SK-N-SH (cell line): ENCODE measurements around the gene EXOSC3. TPM values are rescaled to one million over a fixed set of nuclear protein-coding genes. Genes with fewer than 3 reads are reported as not detected.
"Not testable (repeated sequence)": the region's sequence is repeated elsewhere in the genome, so short reads cannot be mapped to it uniquely, and the experiment has no call there.

Source experiments
- CTCF ChIA-PET: fragments of 300-600, 350-600 bp; formaldehyde crosslinking; extraction: SDS; loops from one replicate; lab custom pipeline; 2021; lab: Yijun Ruan, JAX
- POLR2A ChIA-PET: fragments of 350-600 bp; sonication (Branson Sonifier 250); formaldehyde crosslinking; extraction: SDS; loops from one replicate; lab custom pipeline; 2020; ENCODE audit warnings: antibody characterized with exemption, inconsistent platforms; lab: Yijun Ruan, JAX
- DNase-seq: peaks from one replicate; pipeline ENCODE4 v3.0.0; 2012
- H2AFZ ChIP-seq: fragments of 200-600 bp; sonication (generic); 2 replicates; pipeline ENCODE4 v1.8.1; 2016; ENCODE audit warnings: antibody characterized with exemption, mild to moderate bottlenecking, low read depth
- H3F3A ChIP-seq: fragments of 200-600 bp; sonication (generic); replicated peaks from 2 replicates; pipeline ENCODE3; 2016; ENCODE audit warnings: antibody characterized with exemption, mild to moderate bottlenecking; ENCODE audit not compliant: insufficient read depth
- H3K27ac ChIP-seq, 2 experiments: fragments of 200-500 bp in 1 of 2; fragments of 200-600 bp in 1 of 2; sonication (Bioruptor generic) in 1 of 2; sonication (generic), shearing (Covaris generic) in 1 of 2; 2 replicates each; pipeline versions ENCODE4 v1.5.1 to v1.6.1; 2014 to 2016; ENCODE audit warnings: low read depth in 2 of 2, inconsistent platforms in 1 of 2, low read length in 1 of 2, mild to moderate bottlenecking in 1 of 2, mixed read lengths in 1 of 2
- H3K27me3 ChIP-seq: fragments of 200-600 bp; sonication (generic), shearing (Covaris generic); 2 replicates; pipeline ENCODE4 v1.6.1; 2016; ENCODE audit warnings: mixed run types; ENCODE audit not compliant: insufficient read depth
- H3K36me3 ChIP-seq, 2 experiments: fragments of 200-500 bp in 1 of 2; fragments of 200-600 bp in 1 of 2; sonication (Bioruptor generic) in 1 of 2; sonication (generic) in 1 of 2; replicated peaks in 1 of 2; 2 replicates each; pipeline versions ENCODE3 to v1.5.1; 2014 to 2016; ENCODE audit warnings: low read length in 1 of 2, mild to moderate bottlenecking in 1 of 2; ENCODE audit not compliant: insufficient read depth in 2 of 2, control insufficient read depth in 1 of 2
- H3K4me1 ChIP-seq, 2 experiments: fragments of 200-500 bp in 1 of 2; fragments of 200-600 bp in 1 of 2; sonication (Bioruptor generic) in 1 of 2; sonication (generic), shearing (Covaris generic) in 1 of 2; 2 replicates each; pipeline versions ENCODE4 v1.5.1 to v1.6.1; 2014 to 2016; ENCODE audit warnings: low read depth in 1 of 2, low read length in 1 of 2, mixed run types in 1 of 2; ENCODE audit not compliant: insufficient read depth in 2 of 2, control insufficient read depth in 1 of 2
- H3K4me2 ChIP-seq: fragments of 200-600 bp; sonication (generic), shearing (Covaris generic); 2 replicates; pipeline ENCODE4 v1.6.1; 2017; ENCODE audit warnings: mixed run types
- H3K4me3 ChIP-seq, 2 experiments: fragments of 200-500 bp in 1 of 2; fragments of 200-600 bp in 1 of 2; sonication (Bioruptor generic) in 1 of 2; sonication (generic), shearing (Covaris generic) in 1 of 2; 2 replicates each; pipeline versions ENCODE4 v1.5.1 to v1.8.1; 2014 to 2016; ENCODE audit warnings: low read depth in 2 of 2, inconsistent platforms in 1 of 2, low read length in 1 of 2, mild to moderate bottlenecking in 1 of 2, mixed read lengths in 1 of 2, moderate library complexity in 1 of 2
- H3K79me2 ChIP-seq: fragments of 200-600 bp; sonication (generic); 2 replicates; pipeline ENCODE4 v1.8.1; 2017; ENCODE audit warnings: mild to moderate bottlenecking; ENCODE audit not compliant: insufficient read depth
- H3K9ac ChIP-seq: fragments of 200-600 bp; sonication (generic); 2 replicates; pipeline ENCODE4 v1.6.1; 2017; ENCODE audit warnings: mixed run types
- H3K9me2 ChIP-seq: fragments of 200-600 bp; sonication (generic); 2 replicates; pipeline ENCODE4 v1.6.1; 2017; ENCODE audit warnings: mixed run types
- H3K9me3 ChIP-seq: fragments of 200-600 bp; sonication (generic); 2 replicates; pipeline ENCODE4 v1.6.1; 2017; ENCODE audit warnings: mixed run types, mild to moderate bottlenecking, moderate library complexity
- H4K20me1 ChIP-seq: fragments of 200-600 bp; sonication (generic); 2 replicates; pipeline ENCODE4 v1.6.1; 2017; ENCODE audit warnings: mild to moderate bottlenecking, mixed run types; ENCODE audit not compliant: insufficient read depth
- CHD2 ChIP-seq: fragments of 150-350 bp; IDR thresholded peaks from 2 replicates; pipeline ENCODE4 v1.6.1; 2018; ENCODE audit warnings: low read length; ENCODE audit not compliant: partially characterized antibody
- EZH2phosphoT487 ChIP-seq: fragments of 200-600 bp; sonication (generic); IDR thresholded peaks from 2 replicates; pipeline ENCODE4 v1.6.1; 2017; ENCODE audit warnings: low read depth, mixed run types, mild to moderate bottlenecking, antibody characterized with exemption, moderate library complexity, borderline replicate concordance
- FOXJ3 ChIP-seq: sonication (generic); formaldehyde crosslinking; IDR thresholded peaks from 2 replicates; pipeline ENCODE4 v1.5.1; 2020; ENCODE audit warnings: mild to moderate bottlenecking, missing genetic modification reagents
- GABPA ChIP-seq: IDR thresholded peaks from 2 replicates; pipeline ENCODE4 v1.4.0; 2012; ENCODE audit warnings: low read depth, mild to moderate bottlenecking
- JUND ChIP-seq: IDR thresholded peaks from 2 replicates; pipeline ENCODE4 v1.4.0; 2012
- NFIC ChIP-seq: IDR thresholded peaks from 2 replicates; pipeline ENCODE4 v1.4.0; 2012; ENCODE audit warnings: borderline replicate concordance
- POLR2AphosphoS5 ChIP-seq: IDR thresholded peaks from 2 replicates; pipeline ENCODE4 v1.6.1; 2012; ENCODE audit warnings: low read depth, low read length
- RAD21 ChIP-seq: IDR thresholded peaks from 2 replicates; pipeline ENCODE4 v1.6.1; 2012; ENCODE audit warnings: mild to moderate bottlenecking, low read length
- SIN3A ChIP-seq: IDR thresholded peaks from 2 replicates; pipeline ENCODE4 v1.6.1; 2012; ENCODE audit warnings: low read depth, mild to moderate bottlenecking, low read length, moderate library complexity, borderline replicate concordance
- SMC3 ChIP-seq: IDR thresholded peaks from 2 replicates; pipeline ENCODE4 v1.6.1; 2012; ENCODE audit warnings: low read depth, low read length, improper control_type of control experiment
- TCF12 ChIP-seq: IDR thresholded peaks from 2 replicates; pipeline ENCODE4 v1.4.0; 2012
- WGBS: methylation state at CpG from one replicate; pipeline ENCODE4 v1.1.6; 2017; ENCODE audit warnings: low lambda C conversion rate; 5-methylcytosine and 5-hydroxymethylcytosine counted together
- polyA plus RNA-seq, 3 experiments: library from polyadenylated mRNA; depleted of rRNA; stranded (reverse); fragments of >200 nt; gene quantifications; 2 replicates each; pipeline ENCODE4 v1.2.3, GENCODE V29; 2012
- TF ChIP-seq, protein P1 (sequence below): IDR thresholded peaks from 2 replicates; pipeline ENCODE4 v1.4.0; 2012; ENCODE audit warnings: low read depth

EXOSC3 gene
- polyA plus RNA-seq, 1 of the 3 experiments (the other 2 are of a cell fraction) = 53.6 TPM

DNA sequence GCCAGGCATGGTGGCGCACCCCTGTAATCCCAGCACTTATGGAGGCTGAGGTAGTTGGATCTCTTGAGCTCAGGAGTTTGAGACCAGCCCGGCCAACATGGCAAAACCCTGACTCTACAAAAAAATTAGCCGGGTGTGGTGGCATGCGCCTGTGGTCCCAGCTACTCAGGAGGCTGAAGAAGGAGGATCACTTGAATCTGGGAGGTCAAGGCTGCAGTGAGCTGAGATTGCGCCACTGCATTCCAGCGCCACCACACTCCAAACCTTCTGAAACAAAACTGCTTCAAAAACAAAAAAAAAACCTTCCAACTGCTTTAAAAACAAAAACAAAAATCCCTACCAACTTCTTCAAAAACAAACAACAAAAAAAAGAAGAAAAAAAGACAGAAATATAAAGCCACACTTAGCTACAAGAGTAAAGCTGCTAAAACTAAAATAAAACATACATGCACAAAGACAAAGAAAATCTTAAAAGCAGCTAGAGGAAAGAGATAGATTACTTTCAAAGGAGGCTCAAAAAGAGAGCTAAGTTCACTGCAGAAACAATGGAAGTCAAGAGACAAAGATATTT lies 27.1 kb upstream of the EXOSC3 start:
- CTCF ChIA-PET = no interaction called here
- no peak overlapping the region for H3K27ac ChIP-seq
- POLR2A ChIA-PET = no interaction called here
- no peak for DNase-seq
- TF ChIP-seq NFIC (no peak), SMC3 (no peak), FOXJ3 (CRISPR knock-in tag) (no peak), JUND (no peak)
- H3K4me2 ChIP-seq = no peak overlapping the region
- H2AFZ ChIP-seq = no peak overlapping the region
- peaks cover 0 to 23% of the 10 kb centered on the region in 2 experiments for H3K36me3 ChIP-seq
- peaks cover 6% of the 10 kb centered on the region for H3F3A ChIP-seq
- H3K79me2 ChIP-seq = peaks cover 92% of the 10 kb centered on the region
- H3K27me3 ChIP-seq = no peaks in the 10 kb centered on the region
- H4K20me1 ChIP-seq = peaks cover 27% of the 10 kb centered on the region
- no peak overlapping the region for H3K4me3 ChIP-seq
- H3K9ac ChIP-seq = no peak overlapping the region
- no peaks in the 10 kb centered on the region for H3K4me1 ChIP-seq
- 96% methylated on average over 6 of the region's 6 CpGs for whole genome bisulfite sequencing
- no peaks in the 10 kb centered on the region for H3K9me3 ChIP-seq
- no peaks in the 10 kb centered on the region for H3K9me2 ChIP-seq

DNA sequence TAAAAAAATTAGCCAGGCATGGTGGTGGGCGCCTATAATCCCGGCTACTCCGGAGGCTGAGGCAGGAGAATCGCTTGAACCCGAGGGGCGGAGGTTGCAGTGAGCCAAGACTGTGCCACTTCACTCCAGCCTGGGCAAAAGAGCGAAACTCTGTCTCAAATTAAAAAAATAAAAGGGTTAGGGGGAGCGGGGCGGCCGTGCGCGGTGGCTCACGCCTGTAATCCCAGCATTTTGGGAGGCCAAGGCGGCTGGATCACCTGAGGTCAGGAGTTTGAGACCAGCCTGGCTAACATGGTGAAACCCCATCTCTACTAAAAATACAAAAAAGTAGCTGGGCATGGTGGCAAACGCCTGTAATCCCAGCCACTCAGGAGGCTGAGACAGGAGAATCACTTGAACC lies 24.8 kb upstream of the EXOSC3 start:
- H3K27me3 ChIP-seq, H2AFZ ChIP-seq, H3K9ac ChIP-seq, H3K4me1 ChIP-seq, H3K27ac ChIP-seq, H3K4me3 ChIP-seq, H3K4me2 ChIP-seq, H3K9me3 ChIP-seq, H3F3A ChIP-seq, CTCF ChIA-PET, DNase-seq, POLR2A ChIA-PET, H3K9me2 ChIP-seq: not testable (repeated sequence)
- H3K79me2 ChIP-seq = peaks cover 91% of the 10 kb centered on the region
- peaks cover 31% of the 10 kb centered on the region for H4K20me1 ChIP-seq
- peaks cover 0 to 31% of the 10 kb centered on the region in 2 experiments for H3K36me3 ChIP-seq
- WGBS = 97% methylated on average over 9 of the region's 15 CpGs

DNA sequence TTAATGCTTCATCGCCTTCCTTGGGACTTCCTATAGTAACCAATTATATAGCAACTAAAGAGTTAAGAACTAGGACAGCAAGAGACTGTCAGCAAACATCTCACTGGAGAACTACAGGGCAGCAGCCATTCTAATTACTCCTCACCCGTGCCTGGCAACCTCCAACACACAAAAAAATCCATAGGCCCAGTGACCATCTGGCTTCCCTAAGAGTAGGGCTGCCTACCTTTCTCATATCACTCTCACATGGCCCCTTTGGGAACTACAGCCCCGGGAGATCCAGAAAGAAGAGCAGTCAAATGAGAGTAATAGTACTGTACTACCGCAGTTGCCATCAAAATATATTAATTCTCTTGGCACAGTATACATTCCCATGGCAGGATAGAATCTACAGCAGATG lies 21.4 kb upstream of the EXOSC3 start:
- POLR2A ChIA-PET = no interaction called here
- Histone ChIP-seq H3K9ac (no peak overlapping the region), H3K9me2 (no peaks in the 10 kb centered on the region), H4K20me1 (peaks cover 56% of the 10 kb centered on the region), H3K36me3 (peaks cover 3 to 37% of the 10 kb centered on the region in 2 experiments), H3K4me1 (peaks cover 6 to 13% of the 10 kb centered on the region in 2 experiments; a peak in 3 of 4 replicates), H3K4me3 (no peak overlapping the region), H3K27me3 (no peaks in the 10 kb centered on the region), H3K27ac (no peak overlapping the region), H3K4me2 (no peak overlapping the region), H2AFZ (no peak overlapping the region), H3K9me3 (no peaks in the 10 kb centered on the region), H3K79me2 (peaks cover 95% of the 10 kb centered on the region), H3F3A (peaks cover 4% of the 10 kb centered on the region)
- 79% methylated on average over 4 of the region's 4 CpGs for WGBS
- TF ChIP-seq POLR2AphosphoS5 (no peak), CHD2 (no peak), GABPA (no peak), RAD21 (no peak), SIN3A (no peak), TCF12 (no peak), EZH2phosphoT487 (no peak)
- TF ChIP-seq, protein P1, sequence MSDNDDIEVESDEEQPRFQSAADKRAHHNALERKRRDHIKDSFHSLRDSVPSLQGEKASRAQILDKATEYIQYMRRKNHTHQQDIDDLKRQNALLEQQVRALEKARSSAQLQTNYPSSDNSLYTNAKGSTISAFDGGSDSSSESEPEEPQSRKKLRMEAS = no peak
- DNase-seq = no peak
- CTCF ChIA-PET = no interaction called here
